Endothelial cell of umbilical vein (primary cell): ENCODE results near the gene EML6. TPM values are rescaled to one million over a fixed set of nuclear protein-coding genes. Genes with fewer than 3 reads are reported as not detected.

Experiments
- BruUV-seq: library from RNA; stranded (reverse); fragments of 400-500 nt; replicated peaks from 2 replicates; lab custom pipeline; 2021; lab: Mats Ljungman, UMichigan
- CTCF ChIA-PET: fragments of 300-600, 350-600 bp; sonication (Branson Sonifier 250); formaldehyde crosslinking; loops from one replicate; lab custom pipeline; 2021; ENCODE audit warnings: antibody characterized with exemption, inconsistent platforms; lab: Charles Lee
- POLR2A ChIA-PET: fragments of 300-600, 350-600 bp; sonication (Branson Sonifier 250); formaldehyde crosslinking; loops from one replicate; lab custom pipeline; 2021; ENCODE audit warnings: antibody characterized with exemption, inconsistent platforms; lab: Charles Lee
- DNase-seq: peaks from one replicate; pipeline ENCODE4 v3.0.0-alpha.2; 2011; ENCODE audit warnings: low read depth, low spot score
- FAIRE-seq: peaks from 2 replicates; lab custom pipeline; 2011; peaks lifted over from hg19 to GRCh38; lab: Jason Lieb, UNC
- H2AFZ ChIP-seq: 2 replicates; pipeline ENCODE4 v1.6.0; 2012; ENCODE audit warnings: low read depth, low read length, control low read depth, inconsistent platforms
- H3K27ac ChIP-seq: 2 replicates; pipeline ENCODE4 v1.5.1; 2011; ENCODE audit warnings: low read depth, mild to moderate bottlenecking, control low read depth, low read length, moderate library complexity; ENCODE audit not compliant: insufficient read depth
- H3K27me3 ChIP-seq, 2 experiments: 2 replicates each; pipeline versions ENCODE4 v1.6.0 to v1.6.1; 2011; ENCODE audit warnings: low read length in 2 of 2, mixed read lengths in 1 of 2; ENCODE audit not compliant: control insufficient read depth in 2 of 2, insufficient read depth in 2 of 2
- H3K36me3 ChIP-seq, 2 experiments: 2 replicates in 1 of 2; 3 replicates in 1 of 2; pipeline ENCODE4 v1.5.1; 2011; ENCODE audit warnings: low read length in 2 of 2, mild to moderate bottlenecking in 1 of 2, moderate library complexity in 1 of 2; ENCODE audit not compliant: control insufficient read depth in 2 of 2, insufficient read depth in 2 of 2; ENCODE audit errors: extremely low read depth in 1 of 2
- H3K4me1 ChIP-seq: 3 replicates; pipeline ENCODE4 v1.5.1; 2011; ENCODE audit warnings: mild to moderate bottlenecking, low read length; ENCODE audit not compliant: control insufficient read depth, insufficient read depth; ENCODE audit errors: extremely low read depth
- H3K4me2 ChIP-seq: 2 replicates; pipeline ENCODE4 v1.6.1; 2011; ENCODE audit warnings: low read length, control low read depth, mixed read lengths; ENCODE audit not compliant: insufficient read depth
- H3K4me3 ChIP-seq, 3 experiments: fragments of 200-600 bp in 1 of 3; sonication (generic), shearing (Covaris generic) in 1 of 3; replicated peaks in 1 of 3; 2 replicates each; pipeline ENCODE4 v1.5.1; 2011 to 2016; ENCODE audit warnings: control low read depth in 3 of 3, low read length in 3 of 3, mild to moderate bottlenecking in 2 of 3, inconsistent platforms in 1 of 3, low read depth in 1 of 3, moderate library complexity in 1 of 3; ENCODE audit not compliant: insufficient read depth in 1 of 3
- H3K79me2 ChIP-seq: 2 replicates; pipeline ENCODE4 v1.6.0; 2012; ENCODE audit warnings: low read length, inconsistent platforms; ENCODE audit not compliant: control insufficient read depth, insufficient read depth
- H3K9ac ChIP-seq: replicated peaks from 2 replicates; pipeline ENCODE3; 2011; ENCODE audit warnings: low read length, control low read depth; ENCODE audit not compliant: insufficient read depth; ENCODE audit errors: extremely low read depth
- H3K9me1 ChIP-seq: replicated peaks from 3 replicates; pipeline ENCODE4 v1.6.0; 2011; ENCODE audit warnings: mild to moderate bottlenecking, low read length; ENCODE audit not compliant: control insufficient read depth, insufficient read depth; ENCODE audit errors: extremely low read depth
- H3K9me3 ChIP-seq: replicated peaks from 2 replicates; pipeline ENCODE4 v1.5.1; 2012; ENCODE audit warnings: low read length, inconsistent platforms; ENCODE audit not compliant: control insufficient read depth, insufficient read depth
- H4K20me1 ChIP-seq: replicated peaks from 2 replicates; pipeline ENCODE3; 2011; ENCODE audit warnings: mild to moderate bottlenecking, low read length; ENCODE audit not compliant: control insufficient read depth, insufficient read depth; ENCODE audit errors: extremely low read depth
- EZH2 ChIP-seq: IDR thresholded peaks from 2 replicates; pipeline ENCODE4 v1.6.1; 2012; ENCODE audit warnings: borderline replicate concordance, low read depth, mild to moderate bottlenecking, moderate library complexity, low read length, inconsistent platforms; ENCODE audit not compliant: severe bottlenecking
- FOS ChIP-seq: IDR thresholded peaks from 2 replicates; pipeline ENCODE4 v1.6.1; 2011; ENCODE audit warnings: mild to moderate bottlenecking, low read length, moderate library complexity, borderline replicate concordance; ENCODE audit not compliant: insufficient read depth
- GATA2 ChIP-seq: IDR thresholded peaks from 2 replicates; pipeline ENCODE4 v1.7.0; 2011; ENCODE audit warnings: low read depth, mild to moderate bottlenecking, moderate library complexity, mixed read lengths, low read length; ENCODE audit not compliant: insufficient read length, insufficient read depth
- JUN ChIP-seq: IDR thresholded peaks from 2 replicates; pipeline ENCODE4 v1.6.1; 2011; ENCODE audit warnings: borderline replicate concordance, low read depth; ENCODE audit not compliant: insufficient read length, insufficient read depth
- MYC ChIP-seq: IDR thresholded peaks from one replicate; pipeline ENCODE4 v1.6.1; 2011; ENCODE audit warnings: mild to moderate bottlenecking, low read depth, low read length
- POLR2A ChIP-seq: IDR thresholded peaks from 2 replicates; pipeline ENCODE4 v1.6.1; 2012; ENCODE audit warnings: low read depth, mild to moderate bottlenecking, control low read depth, low read length
- POLR2AphosphoS5 ChIP-seq: IDR thresholded peaks from 2 replicates; pipeline ENCODE4 v1.6.1; 2012; ENCODE audit warnings: low read depth, mild to moderate bottlenecking, control low read depth, low read length, moderate library complexity; ENCODE audit not compliant: insufficient read depth
- dilution Hi-C: fragments of 300-500 bp; cut with MboI; formaldehyde crosslinking; loops from one replicate; pipeline ENCODE4 v1.15.0; 2019; ENCODE audit warnings: low sequenced_read_pairs; ENCODE audit not compliant: extremely low pct_ligation_motif_present
- intact Hi-C: fragments of 100-400 bp; cut with micrococcal nuclease; formaldehyde crosslinking; loops from one replicate; pipeline ENCODE4 v1.10.0; 2022
- polyA plus RNA-seq, 4 experiments: library from polyadenylated mRNA; depleted of rRNA in 3 of 4; stranded (reverse) in 3 of 4; unstranded in 1 of 4; fragments of >200 nt; gene quantifications; 2 replicates each; pipeline versions ENCODE4 v1.2.1 to v1.2.3, GENCODE V29; 2011 to 2012; ENCODE audit warnings: missing spikeins in 1 of 4
- total RNA-seq: library from RNA; stranded (reverse); gene quantifications from 2 replicates; pipeline ENCODE4 v1.2.3, GENCODE V29; 2021
- TF ChIP-seq, protein P1 (sequence below): IDR thresholded peaks from 2 replicates; pipeline ENCODE4 v1.6.1; 2011; ENCODE audit not compliant: insufficient read depth, insufficient read length
- TF ChIP-seq, protein P2 (sequence below), 2 donors: IDR thresholded peaks; 1 replicate in 1 of 2; 2 replicates in 1 of 2; pipeline ENCODE4 v1.5.1; 2011; ENCODE audit warnings: low read length in 2 of 2, mild to moderate bottlenecking in 2 of 2, moderate library complexity in 2 of 2, control low read depth in 1 of 2, inconsistent platforms in 1 of 2, low read depth in 1 of 2; ENCODE audit not compliant: insufficient read depth in 1 of 2; ENCODE audit errors: extremely low read depth in 1 of 2

EML6 gene
- total and polyA plus RNA-seq, 2 donors (not counting 3 experiments of a cell fraction or from before 2014, with no cell fraction given), result 0.79 to 2.1 TPM

DNA sequence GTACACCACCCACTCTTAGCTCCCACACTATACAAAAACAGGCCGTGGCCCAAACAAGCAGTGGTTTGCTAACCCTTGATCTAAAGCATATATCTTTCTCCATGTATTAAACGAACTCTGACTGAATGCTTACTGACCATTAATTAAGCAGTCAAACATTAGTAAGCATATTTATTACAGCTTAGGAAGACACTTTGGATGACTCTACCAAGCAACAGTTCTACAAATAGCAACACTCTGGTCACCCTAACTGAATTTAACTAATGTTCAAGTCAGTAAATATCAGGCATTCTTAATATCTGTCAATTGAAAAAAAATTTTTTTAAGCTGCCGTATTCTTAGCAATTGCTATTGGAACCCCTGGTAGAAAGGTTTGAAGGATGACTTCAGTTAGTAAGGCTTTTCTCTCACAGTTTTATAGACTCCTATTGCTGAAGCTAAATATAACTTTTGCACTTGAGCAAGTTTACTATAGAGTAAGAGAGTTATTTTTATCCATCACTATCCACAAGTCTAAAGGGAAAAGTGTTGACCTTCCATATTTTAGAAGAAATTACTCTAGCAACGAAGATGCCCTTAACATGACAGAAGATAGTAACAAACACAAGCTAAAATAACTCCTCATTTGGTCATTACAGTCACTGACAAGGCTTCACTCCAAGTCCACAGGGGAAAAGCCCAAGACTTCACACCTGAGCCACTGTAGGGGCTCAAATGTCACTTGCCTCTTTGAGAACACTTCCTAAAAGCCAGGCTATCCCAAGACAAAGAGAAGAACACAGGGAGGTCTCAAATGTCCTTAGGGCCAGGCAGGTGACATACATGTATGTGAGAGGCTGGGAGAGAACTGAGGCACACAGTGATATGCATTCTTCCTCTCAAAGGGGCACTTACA lies 252.4 kb downstream of the EML6 start:
- no TSS peak for BruUV-seq
- peaks cover 0 to 22% of the 10 kb centered on the region in 2 experiments for H3K36me3 ChIP-seq
- intact Hi-C loops, result no loop called here
- no peaks in the 10 kb centered on the region for H3K27me3 ChIP-seq
- no peak overlapping the region for H2AFZ ChIP-seq
- no peaks in the 10 kb centered on the region for H3K9me3 ChIP-seq
- ChIA-PET CTCF (interaction anchor here (1.3 to 8.2 kb wide), 2 partner anchors 26 to 76 kb away, joined by 3 to 50 read pairs; no protein-coding TSS in a partner anchor), POLR2A (no interaction called here)
- no peaks in the 10 kb centered on the region for H3K9me1 ChIP-seq
- H3K27ac ChIP-seq, result no peak overlapping the region
- peaks cover 19% of the 10 kb centered on the region for H4K20me1 ChIP-seq
- FAIRE-seq, result no peak
- no peak overlapping the region for H3K9ac ChIP-seq
- dilution Hi-C loops, result no loop called here
- peaks cover 99% of the 10 kb centered on the region for H3K79me2 ChIP-seq
- no peak for DNase-seq
- H3K4me1 ChIP-seq, result no peaks in the 10 kb centered on the region
- H3K4me2 ChIP-seq, result no peak overlapping the region
- TF ChIP-seq MYC (no peak), POLR2A (no peak), JUN (no peak), GATA2 (no peak)
- TF ChIP-seq, protein P1, sequence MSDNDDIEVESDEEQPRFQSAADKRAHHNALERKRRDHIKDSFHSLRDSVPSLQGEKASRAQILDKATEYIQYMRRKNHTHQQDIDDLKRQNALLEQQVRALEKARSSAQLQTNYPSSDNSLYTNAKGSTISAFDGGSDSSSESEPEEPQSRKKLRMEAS, result no peak
- H3K4me3 ChIP-seq, result no peak overlapping the region

DNA sequence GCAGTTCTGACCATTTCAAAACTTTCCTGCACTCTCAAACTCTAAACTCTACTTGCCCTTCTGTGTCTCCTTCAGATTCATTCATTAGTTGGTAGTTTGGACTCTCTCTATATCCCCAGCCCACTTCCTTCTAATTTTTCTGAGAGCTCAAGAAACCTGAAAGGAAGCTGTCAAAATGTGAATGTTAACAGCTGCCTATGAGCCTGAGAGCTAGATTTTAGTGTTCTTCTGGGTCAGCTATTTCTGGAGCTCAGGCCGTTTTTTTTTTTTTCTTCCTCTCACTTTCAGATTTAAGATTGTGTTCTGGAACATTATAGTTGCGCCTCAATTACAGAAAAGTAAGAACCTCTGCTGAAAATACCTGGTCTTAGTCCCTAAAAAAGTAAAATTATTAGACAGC lies 253.7 kb downstream of the EML6 start:
- Histone ChIP-seq H3K4me2 (no peak overlapping the region), H3K36me3 (peaks cover 0 to 13% of the 10 kb centered on the region in 2 experiments), H3K9me1 (no peaks in the 10 kb centered on the region), H3K27ac (no peak overlapping the region), H3K9me3 (no peaks in the 10 kb centered on the region), H3K4me1 (no peaks in the 10 kb centered on the region), H4K20me1 (peaks cover 13% of the 10 kb centered on the region), H2AFZ (no peak overlapping the region), H3K79me2 (peaks cover 99% of the 10 kb centered on the region), H3K4me3 (no peak overlapping the region), H3K27me3 (no peaks in the 10 kb centered on the region), H3K9ac (no peak overlapping the region)
- ChIA-PET CTCF (interaction anchor here (1.0 to 8.2 kb wide), 5 partner anchors 8 to 77 kb away, joined by 3 to 50 read pairs (median 3); no protein-coding TSS in a partner anchor), POLR2A (no interaction called here)
- dilution Hi-C loops (no loop called here), intact Hi-C loops (no loop called here)
- TF ChIP-seq POLR2AphosphoS5, result no peak
- TF ChIP-seq JUN, result no peak
- TF ChIP-seq, protein P1, result no peak
- TF ChIP-seq EZH2, result no peak
- no peak for TF ChIP-seq MYC
- no peak for TF ChIP-seq POLR2A
- no peak for TF ChIP-seq GATA2
- no peak for TF ChIP-seq FOS
- TF ChIP-seq, protein P2, sequence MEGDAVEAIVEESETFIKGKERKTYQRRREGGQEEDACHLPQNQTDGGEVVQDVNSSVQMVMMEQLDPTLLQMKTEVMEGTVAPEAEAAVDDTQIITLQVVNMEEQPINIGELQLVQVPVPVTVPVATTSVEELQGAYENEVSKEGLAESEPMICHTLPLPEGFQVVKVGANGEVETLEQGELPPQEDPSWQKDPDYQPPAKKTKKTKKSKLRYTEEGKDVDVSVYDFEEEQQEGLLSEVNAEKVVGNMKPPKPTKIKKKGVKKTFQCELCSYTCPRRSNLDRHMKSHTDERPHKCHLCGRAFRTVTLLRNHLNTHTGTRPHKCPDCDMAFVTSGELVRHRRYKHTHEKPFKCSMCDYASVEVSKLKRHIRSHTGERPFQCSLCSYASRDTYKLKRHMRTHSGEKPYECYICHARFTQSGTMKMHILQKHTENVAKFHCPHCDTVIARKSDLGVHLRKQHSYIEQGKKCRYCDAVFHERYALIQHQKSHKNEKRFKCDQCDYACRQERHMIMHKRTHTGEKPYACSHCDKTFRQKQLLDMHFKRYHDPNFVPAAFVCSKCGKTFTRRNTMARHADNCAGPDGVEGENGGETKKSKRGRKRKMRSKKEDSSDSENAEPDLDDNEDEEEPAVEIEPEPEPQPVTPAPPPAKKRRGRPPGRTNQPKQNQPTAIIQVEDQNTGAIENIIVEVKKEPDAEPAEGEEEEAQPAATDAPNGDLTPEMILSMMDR (IDR thresholded peaks at IDR 0.05; ENCODE audit: extremely low read depth in 1 of 2, insufficient read depth in 1 of 2, low read depth in 1 of 2, low read length in 2 of 2), result no peak
- DNase-seq, result no peak
- FAIRE-seq, result no peak
- no TSS peak for BruUV-seq
